GM21576 (cell line): ENCODE measurements around the gene STMN1.

ENCODE experiments used
- ATAC-seq: cut with Tn5 transposase; IDR thresholded peaks from one replicate; pipeline ENCODE4 v1.9.1; 2021; ENCODE audit warnings: mild to moderate bottlenecking, moderate library complexity; ENCODE audit not compliant: unreplicated experiment

Gene STMN1

DNA sequence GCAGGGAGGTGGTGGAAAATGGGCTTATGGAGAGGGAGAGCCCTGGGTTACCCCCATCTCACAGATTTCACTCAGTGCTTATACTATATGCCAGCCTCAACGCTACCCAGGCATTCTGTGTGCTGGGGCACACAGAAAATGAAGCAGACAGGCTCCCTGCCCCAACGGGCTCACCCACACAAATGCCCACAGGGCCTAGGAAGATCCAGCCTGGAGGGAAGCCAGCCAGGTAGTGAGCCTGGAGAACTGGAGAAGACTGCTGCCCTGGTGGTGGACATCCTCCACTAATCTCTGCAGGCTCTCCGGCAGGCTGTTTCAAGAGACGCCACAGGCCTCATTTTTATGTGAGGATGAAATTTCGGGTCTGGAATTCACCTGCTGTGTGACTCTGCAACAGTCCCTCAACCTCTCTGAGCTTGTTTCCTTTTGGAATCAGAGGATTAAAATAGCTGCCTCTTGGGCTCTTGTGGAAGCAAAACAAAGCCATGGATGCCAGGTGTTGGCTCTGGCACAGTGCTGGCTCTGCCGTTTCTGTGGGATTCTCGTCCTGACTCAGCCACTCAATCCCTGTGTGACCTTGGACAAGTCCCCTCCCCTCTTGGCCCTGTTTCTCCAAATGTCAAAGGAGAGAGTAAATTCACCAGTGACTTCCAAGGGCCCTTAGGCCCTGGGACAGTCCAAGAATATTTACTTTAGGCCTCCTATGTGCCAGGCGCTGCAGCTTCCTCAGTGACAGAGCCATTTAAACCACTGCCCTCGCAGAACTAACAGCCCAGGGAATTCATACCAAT lies 34.3 kb downstream of the STMN1 start:
- ATAC-seq = no peak

DNA sequence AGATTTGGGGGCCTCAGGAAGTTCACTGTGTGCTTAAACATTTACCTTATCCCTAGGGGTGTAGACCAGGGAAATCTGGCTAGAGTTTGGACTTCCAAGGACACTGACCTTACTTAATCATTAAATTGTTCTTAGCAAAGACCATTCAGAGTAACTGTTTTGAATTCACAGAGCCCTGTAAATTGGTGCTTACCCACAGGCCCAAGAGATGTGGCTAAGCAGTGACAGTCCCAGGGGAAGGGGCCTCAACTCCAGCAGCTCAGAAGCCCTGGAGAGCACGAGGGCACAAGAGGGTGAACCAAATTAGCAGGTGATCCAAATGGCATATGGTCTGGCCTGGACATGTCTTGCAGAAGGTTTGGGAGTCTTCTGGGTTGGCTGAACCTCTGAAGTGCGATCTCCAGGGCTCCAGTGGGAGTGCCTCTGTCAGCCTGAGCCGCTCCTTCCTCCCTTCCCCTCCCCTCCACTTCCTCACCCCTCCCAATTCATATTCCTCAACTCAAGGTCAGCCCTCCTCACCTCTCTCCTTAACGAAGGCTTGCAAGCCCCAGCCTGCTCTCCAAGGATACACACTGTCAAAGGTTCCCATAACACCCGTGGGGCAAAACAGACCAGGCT lies 35.0 kb downstream of the STMN1 start:
- ATAC-seq = no peak

DNA sequence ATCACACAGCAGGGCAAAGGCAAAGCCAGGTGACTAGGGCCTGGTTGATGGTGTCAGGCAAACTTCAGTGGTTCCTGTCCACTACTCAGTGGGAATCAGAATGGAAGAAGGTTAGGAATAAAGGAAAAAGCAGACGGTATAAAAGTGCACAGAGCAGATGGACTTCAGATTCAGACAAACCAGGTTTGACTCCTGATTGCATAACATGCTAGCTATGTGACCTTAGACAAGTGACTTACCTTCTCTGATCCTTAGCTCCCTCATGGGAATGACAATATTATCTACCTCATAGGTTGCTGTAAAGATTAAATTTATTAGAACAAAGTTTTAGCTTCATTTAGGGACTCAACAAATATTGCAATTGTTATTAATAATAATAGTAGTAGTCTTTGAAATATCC lies 35.6 kb downstream of the STMN1 start:
- no peak for ATAC-seq

DNA sequence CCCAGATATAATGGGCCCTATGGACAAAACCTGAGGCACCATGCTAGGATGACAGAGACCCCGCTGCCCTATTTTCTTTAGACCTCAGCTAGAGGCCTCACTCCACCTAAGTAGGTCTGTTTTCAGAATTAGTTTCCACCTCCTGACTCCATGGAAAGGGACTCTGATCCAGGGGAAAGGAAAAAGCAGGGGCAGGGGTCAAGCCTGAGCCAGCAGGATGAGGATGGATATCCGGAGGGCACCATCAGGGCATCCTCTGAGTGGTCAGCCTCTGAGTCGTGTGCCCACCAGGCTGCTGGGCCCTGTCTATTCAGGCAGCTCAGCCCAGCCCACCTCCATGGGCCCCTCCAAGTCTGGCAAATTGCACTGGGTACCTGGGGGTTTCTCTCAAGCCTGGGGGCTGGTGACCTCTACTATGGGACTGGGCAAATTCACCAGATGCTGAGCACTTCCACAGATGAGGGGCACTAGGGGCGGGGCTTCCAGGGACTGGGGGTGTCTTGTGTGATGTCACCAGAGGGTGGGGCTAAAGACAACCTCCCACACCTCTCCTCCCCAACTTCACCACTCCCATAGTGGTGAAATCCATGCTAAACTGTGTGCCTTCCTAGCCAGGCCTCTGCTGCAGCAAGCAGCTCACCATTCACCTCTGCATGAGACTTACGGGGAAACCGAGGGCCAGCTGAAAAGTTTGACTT lies 36.2 kb downstream of the STMN1 start:
- no peak for ATAC-seq

DNA sequence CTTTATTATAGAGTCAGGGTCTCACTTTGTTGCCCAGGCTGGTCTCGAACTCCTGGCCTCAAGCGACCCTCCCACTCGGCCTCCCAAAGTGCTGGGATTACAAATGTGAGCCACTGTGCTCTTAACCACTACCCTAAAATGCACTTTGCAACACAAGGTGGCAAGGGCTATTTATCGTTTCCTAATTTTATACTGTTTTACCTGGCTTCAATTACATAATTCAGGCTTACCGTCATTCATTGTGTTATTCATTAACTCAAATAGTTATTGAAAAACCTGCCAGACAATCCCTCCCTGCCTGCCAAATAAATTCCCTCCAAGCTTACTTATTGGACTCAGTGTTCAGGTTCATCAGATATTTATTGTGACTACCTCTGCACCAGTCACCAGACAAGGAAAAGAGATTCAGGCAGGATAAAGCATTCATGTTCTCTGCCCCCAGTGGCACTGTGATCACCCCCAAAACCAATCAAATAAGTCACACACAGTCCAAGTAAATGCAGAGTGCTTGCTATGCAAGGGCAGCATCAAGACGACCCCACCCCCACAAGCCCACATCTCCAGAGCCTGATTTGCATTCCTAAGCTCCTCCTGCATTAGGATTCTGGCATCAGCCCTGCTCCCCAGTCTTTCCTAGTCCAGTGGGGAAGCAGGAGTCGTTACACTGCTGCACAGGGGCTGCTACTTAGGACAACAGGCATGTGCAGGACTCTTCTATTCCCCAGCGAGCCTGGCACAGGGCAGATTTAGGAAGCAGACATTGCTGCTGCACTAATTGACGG lies 38.8 kb downstream of the STMN1 start:
- no peak for ATAC-seq

DNA sequence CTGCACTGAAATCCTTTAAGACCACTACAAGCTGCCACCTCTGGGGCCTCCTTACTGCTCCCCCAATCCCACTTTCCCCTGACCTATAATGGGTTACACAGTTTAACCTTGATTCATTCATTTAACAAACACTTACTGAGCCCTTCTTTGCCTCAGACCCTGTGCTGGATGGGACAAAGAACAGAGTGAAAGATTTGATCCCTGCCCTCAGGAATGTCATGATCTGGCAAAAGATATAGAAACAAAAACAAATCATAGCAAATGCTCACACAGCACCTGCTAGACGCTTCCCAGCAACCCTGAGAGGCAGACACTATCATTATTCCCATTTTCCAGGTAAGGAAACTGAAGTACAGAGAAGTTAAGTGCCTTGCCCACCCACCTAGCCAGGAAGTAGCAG lies 39.9 kb downstream of the STMN1 start:
- no peak for ATAC-seq

DNA sequence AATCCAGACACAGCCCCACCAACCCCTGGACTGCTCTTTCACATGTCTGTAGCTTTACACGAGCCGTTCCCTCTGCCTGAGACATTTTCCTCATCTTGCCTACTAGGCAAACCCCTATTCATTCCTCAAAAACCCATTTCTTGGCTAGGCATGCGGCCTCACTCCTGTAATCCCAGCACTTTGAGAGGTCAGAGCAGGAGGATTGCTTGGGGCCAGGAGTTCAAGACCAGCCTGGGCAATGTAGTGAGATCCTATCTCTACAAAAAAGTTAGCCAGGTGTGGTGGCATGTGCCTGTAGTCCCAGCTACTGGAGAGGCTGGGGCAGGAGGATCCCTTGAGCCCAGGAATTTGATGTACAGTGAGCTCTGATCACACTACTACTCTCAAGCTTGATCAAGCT lies 41.8 kb downstream of the STMN1 start:
- ATAC-seq = no peak

DNA sequence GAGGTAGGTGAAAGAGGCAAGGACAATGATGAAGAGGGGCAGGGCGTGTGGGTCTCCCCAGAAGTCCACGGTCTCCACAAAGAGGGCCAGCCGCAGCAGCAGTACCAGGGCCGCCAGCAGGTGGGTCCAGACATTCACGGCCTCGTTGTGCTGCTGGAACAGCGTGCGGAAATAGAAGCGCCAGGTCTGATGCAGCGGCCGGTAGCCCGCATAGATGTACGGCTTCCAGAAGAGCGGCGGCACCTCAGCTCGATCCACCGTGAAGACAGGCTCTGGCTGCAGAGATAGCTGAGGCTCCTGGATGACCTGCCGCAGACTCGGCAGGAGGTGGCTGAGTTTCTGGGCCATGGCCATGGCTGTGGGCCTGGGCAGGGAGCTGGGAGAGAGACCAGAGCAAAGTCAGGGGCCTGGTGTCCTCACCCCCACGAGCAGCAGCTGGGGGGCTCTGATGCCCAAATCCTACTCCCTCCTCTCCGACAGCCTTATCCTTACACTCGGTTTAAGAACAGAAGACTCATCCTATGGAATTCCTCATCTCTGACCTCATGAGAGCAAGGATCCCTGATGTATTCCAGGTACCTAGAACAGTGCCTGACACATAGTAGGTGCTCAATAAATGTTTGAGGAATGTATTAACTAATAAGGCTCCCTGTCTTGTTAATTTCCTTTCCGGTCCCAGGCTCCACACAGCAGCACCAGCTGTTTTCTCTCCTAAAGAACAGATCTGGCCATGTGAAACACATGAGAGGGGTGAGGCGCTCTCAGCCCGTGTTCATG lies 42.5 kb downstream of the STMN1 start:
- ATAC-seq = no peak

DNA sequence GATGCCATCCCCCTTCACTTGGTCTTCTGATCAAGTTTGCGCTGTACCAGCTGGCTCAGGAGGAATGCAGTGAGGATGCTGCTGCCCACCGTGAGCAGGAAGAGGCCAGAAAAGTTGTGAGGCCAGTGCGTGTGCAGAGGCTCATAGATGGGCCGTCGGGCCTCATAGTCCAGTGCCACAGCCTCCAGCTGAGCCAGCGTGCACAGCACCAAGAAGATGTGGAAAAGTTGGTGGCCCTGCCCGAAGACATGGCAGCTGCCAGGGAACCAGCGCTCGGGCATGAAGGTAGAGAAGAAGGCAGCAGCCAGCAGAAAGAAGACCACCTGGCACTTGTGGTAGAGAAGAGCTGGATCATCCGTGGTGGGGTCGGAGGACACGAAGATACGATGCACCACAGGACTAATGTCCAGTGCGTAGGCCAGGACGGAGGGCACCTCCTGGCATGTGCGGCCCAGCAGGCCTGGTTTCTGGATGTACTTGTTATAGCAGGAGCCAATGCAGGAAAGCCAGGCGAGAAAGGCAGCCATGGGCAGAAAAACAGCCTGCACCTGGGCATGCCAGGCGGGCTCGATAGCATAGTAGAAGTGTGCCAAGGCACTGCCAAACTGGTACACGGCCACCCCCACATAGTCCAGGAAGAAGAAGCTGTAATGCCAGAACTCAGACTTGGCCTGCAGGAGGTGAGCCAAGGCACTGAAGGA lies 43.3 kb downstream of the STMN1 start:
- ATAC-seq = no peak

DNA sequence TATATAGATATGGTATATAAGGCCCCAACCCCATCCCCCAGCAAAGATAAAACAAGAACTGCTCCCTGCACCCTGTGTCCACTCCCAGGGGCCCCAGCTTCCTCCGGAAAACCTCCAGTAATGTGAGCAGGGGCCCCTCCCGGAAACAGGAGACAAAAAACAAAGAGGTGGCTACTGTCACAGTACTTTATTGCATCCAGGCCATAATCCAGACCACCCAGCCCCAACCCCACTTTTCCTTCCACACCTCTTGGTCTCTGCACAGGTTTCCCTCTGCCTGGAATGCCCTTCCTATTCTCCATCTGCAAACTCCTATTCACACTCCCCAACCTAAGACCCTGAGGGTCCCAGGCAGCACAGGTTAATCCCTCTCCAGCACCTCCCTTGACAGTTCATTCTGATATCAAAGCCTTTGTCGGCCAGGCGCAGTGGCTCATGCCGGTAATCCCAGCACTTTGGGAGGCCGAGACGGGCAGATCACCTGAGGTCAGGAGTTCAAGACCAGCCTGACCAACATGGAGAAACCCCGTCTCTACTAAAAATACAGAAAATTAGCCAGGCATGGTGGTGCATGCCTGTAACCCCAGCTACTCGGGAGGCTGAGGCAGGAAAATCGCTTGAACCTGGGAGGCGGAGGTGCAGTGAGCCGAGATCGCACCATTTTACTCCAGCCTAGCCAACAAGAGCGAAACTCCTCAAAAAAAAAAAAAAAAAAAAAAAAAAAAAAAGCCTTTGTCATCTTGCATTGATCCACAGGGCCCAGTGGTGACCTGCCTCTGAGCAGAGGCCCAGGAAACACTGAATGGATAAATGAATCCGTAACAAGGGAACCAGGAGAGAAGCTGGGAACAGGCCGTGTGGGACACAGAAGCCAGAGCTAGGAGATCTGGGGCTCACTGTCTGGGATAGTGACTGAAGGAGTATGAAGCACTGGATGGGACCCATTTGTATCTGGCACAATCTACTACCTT lies 44.6 kb downstream of the STMN1 start:
- no peak for ATAC-seq

DNA sequence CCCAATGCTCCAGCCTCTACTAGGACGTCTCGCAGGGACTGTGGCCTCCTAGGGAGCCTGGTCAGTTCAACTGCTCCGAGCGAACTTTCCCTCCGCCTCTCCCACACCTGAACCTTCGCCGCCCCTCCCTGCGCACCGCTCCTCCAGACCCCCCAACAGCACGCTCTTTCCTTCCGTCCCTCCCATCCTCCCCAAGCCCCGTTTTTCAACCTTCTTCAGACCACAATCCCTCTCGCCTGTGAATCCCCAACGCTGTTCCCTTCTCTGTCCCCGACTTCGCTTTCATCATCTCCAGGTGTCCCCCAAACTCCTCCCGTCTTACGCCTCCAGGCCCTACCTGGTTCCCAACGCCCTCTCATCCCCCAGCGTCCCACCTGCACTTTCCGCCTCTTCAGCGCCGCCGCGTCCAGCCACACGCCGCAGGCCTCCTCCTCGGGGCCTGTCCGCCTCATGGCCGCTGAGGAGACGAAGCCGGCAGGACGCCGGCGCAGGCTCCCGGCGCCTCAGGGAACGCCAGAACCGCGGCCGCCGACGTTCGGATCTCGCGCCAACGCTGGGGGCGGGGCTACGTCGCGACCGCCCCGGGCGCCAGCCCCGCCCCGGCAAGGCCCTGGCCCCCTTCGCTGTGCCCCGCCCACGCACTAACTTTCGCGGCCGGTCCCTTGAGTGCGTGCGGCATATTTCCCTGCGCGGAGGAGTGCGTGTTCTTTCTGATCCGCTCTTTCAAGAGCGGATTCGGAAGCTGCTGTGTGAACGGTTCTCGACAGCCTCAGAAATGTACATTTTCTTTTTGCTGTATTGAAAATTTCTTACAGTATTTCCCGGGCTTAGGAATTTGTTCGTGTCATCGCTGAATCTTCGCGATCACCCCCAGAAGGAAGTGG lies 47.1 kb downstream of the STMN1 start, which contains the start of gene AUNIP:
TSS of gene AUNIP (minus strand) at position 552 of the 884 bp plus-strand sequence. CDS start at position 452, 100 bp downstream.
- ATAC-seq = peak; percentile 76

DNA sequence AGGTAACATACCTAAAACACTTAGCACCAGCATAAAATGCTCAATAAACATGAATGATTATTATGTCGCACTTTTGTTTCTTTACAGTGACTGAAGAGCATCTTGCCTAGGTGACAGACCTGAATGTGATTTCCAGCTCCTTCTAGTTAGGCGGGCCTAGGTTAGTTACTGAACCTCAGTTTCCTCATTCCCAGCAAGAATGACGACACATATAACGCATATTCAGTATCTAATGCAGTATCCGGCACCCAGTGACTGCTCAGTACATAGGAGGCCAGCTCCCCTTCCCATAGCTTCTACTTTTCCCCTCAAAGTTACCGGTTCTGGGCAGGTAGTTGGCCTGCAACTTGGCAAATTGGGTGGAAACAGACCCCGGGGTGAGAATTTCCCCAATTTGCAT lies 47.7 kb downstream of the STMN1 start:
- no peak for ATAC-seq

DNA sequence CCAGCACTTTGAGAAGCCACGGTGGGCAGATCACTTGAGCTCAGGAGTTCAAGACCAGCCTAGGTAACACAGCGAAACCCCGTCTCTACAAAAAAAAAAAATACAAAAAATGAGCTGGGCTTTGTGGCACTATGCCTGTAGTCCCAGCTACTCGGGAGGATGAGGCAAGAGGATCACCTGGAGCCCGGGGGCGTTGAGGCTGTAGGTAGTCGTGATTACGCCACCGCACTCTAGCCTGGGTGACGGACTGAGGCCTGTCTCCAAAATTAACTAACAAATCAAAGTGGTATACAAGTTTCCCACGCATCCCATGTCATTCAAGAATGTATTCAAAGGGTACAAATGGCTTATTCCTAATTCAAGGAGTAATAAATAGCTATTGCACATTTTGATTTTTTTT lies 49.4 kb downstream of the STMN1 start:
- no peak for ATAC-seq

DNA sequence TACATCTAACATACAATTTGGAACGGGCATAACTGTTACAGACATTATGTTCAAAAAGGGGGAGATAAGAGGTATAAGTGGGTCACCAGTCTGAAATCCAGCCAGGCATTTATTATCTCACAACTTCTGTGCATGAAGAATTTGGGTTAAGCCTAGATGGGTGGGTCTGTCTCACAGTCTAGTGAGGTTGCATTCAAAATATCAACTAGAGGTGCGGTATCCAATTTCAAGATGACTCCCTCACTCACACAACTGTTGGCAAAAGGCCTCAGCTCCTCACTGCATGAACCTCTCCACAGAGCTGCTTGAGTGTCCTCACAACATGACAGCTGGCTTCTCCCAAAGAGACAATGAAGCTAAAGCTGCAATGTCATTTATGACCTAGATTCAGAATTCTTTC lies 51.7 kb downstream of the STMN1 start:
- ATAC-seq = no peak
